BLaER1 (cell line): Measurements from ENCODE around the gene TRAPPC6A.
A peak's percentile ranks its signal among the peaks of the same experiment; 100 is the strongest.

Source experiments
- H3K27ac ChIP-seq: shearing (Covaris generic); formaldehyde crosslinking; 2 replicates; pipeline ENCODE4 v1.8.1; 2022
- H3K27me3 ChIP-seq: shearing (Covaris generic); formaldehyde crosslinking; 2 replicates; pipeline ENCODE4 v1.8.1; 2022
- H3K36me3 ChIP-seq: shearing (Covaris generic); formaldehyde crosslinking; 2 replicates; pipeline ENCODE4 v1.8.1; 2022
- H3K4me1 ChIP-seq: shearing (Covaris generic); formaldehyde crosslinking; 2 replicates; pipeline ENCODE4 v1.8.1; 2022
- H3K4me2 ChIP-seq: shearing (Covaris generic); formaldehyde crosslinking; 2 replicates; pipeline ENCODE4 v1.8.1; 2022
- H3K4me3 ChIP-seq: shearing (Covaris generic); formaldehyde crosslinking; 2 replicates; pipeline ENCODE4 v1.8.1; 2022
- H3K9ac ChIP-seq: shearing (Covaris generic); formaldehyde crosslinking; 2 replicates; pipeline ENCODE4 v1.8.1; 2022
- H3K9me3 ChIP-seq: shearing (Covaris generic); formaldehyde crosslinking; 2 replicates; pipeline ENCODE4 v1.8.1; 2022
- H4K20me1 ChIP-seq: shearing (Covaris generic); formaldehyde crosslinking; 2 replicates; pipeline ENCODE4 v1.8.1; 2022
- Cebpa-rat ChIP-seq: shearing (Covaris generic); IDR thresholded peaks from 2 replicates; pipeline ENCODE4 v1.8.1; 2022

Gene TRAPPC6A, protein sequence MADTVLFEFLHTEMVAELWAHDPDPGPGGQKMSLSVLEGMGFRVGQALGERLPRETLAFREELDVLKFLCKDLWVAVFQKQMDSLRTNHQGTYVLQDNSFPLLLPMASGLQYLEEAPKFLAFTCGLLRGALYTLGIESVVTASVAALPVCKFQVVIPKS

DNA sequence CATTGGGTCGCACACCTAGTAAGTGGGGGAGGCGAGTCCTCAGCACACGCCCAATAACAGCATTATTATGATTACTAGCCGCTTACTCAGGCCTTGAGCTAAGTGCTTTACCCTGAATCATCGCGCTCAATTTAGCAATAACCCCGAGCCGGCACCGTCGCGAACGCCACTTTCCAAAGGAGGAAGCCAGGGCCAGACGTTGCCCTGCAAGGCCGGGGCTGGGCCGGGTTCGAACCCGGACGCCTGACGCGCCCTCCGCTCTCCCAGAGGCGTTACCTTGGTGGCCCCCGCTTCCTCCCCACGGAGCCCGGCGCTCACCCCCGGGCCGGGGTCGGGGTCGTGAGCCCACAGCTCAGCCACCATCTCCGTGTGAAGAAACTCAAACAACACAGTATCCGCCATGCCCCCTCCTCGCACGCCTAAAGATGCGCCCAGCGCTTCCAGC lies at the start of gene TRAPPC6A:
TSS of gene TRAPPC6A (minus strand) at position 421 of the 445 bp plus-strand sequence. CDS start at position 402, 19 bp downstream.
- H3K4me1 ChIP-seq: peaks cover 66% of the 10 kb centered on the region
- H3K36me3 ChIP-seq: peaks cover 18% of the 10 kb centered on the region; the same call in 1 of the 2 replicates
- H3K4me2 ChIP-seq: peak within 1 kb of the TSS; percentile 99
- H3K9ac ChIP-seq: peak within 1 kb of the TSS; percentile 92
- H4K20me1 ChIP-seq: peaks cover 35% of the 10 kb centered on the region
- H3K27me3 ChIP-seq: no peaks in the 10 kb centered on the region
- no peaks in the 10 kb centered on the region for H3K9me3 ChIP-seq
- H3K4me3 ChIP-seq: peak within 1 kb of the TSS; percentile 83
- no peak for TF ChIP-seq Cebpa-rat
- peak within 1 kb of the TSS; percentile 84 for H3K27ac ChIP-seq

GRCh38 chr19:45224645-45225044 lies 46.6 kb upstream of the TRAPPC6A start:
- H3K9me3 ChIP-seq: no peaks in the 10 kb centered on the region
- TF ChIP-seq Cebpa-rat: no peak
- H3K4me2 ChIP-seq: no peak overlapping the region
- H4K20me1 ChIP-seq: no peaks in the 10 kb centered on the region
- H3K27me3 ChIP-seq: no peaks in the 10 kb centered on the region
- H3K36me3 ChIP-seq: no peaks in the 10 kb centered on the region
- H3K27ac ChIP-seq: no peak overlapping the region
- no peak overlapping the region for H3K9ac ChIP-seq
- H3K4me3 ChIP-seq: no peak overlapping the region
- H3K4me1 ChIP-seq: peaks cover 7% of the 10 kb centered on the region

DNA sequence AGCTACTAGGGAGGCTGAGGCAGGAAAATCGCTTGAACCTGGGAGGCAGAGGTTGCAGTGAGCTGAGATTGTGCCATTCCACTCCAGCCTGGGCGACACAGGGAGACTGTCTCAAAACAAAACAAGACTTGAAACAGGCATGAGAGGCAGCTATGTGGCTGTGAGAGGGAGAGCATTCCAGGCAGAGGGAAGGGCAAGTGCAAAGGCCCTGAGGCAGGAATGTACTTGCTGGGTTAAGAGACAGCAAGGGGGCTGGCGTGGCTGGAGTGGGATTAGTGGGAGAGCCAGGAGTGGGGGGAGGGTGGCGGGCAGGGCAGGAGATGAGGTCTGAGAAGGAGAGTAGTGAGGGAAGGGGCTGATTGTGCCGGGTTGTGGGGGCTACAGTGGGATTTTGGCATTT lies 45.8 kb upstream of the TRAPPC6A start:
- Histone ChIP-seq H3K4me2 (no peak overlapping the region), H3K9me3 (no peaks in the 10 kb centered on the region), H3K4me1 (peaks cover 15% of the 10 kb centered on the region), H3K4me3 (no peak overlapping the region), H3K9ac (no peak overlapping the region), H3K36me3 (no peaks in the 10 kb centered on the region), H4K20me1 (no peaks in the 10 kb centered on the region), H3K27me3 (no peaks in the 10 kb centered on the region), H3K27ac (no peak overlapping the region)
- TF ChIP-seq Cebpa-rat: no peak

GRCh38 chr19:45222724-45223123 lies 44.7 kb upstream of the TRAPPC6A start:
- Histone ChIP-seq H3K4me3 (no peak overlapping the region), H4K20me1 (no peaks in the 10 kb centered on the region), H3K27ac (no peak overlapping the region), H3K4me2 (no peak overlapping the region), H3K4me1 (peaks cover 15% of the 10 kb centered on the region), H3K9me3 (no peaks in the 10 kb centered on the region), H3K27me3 (peaks cover 2% of the 10 kb centered on the region; the same call in 1 of the 2 replicates), H3K9ac (no peak overlapping the region), H3K36me3 (no peaks in the 10 kb centered on the region)
- TF ChIP-seq Cebpa-rat: no peak

GRCh38 chr19:45218911-45219743 lies 41.1 kb upstream of the TRAPPC6A start:
- no peak for TF ChIP-seq Cebpa-rat
- Histone ChIP-seq H3K9me3 (no peaks in the 10 kb centered on the region), H3K27ac (no peak overlapping the region), H3K4me3 (no peak overlapping the region), H3K36me3 (no peaks in the 10 kb centered on the region), H3K4me1 (peaks cover 33% of the 10 kb centered on the region), H4K20me1 (no peaks in the 10 kb centered on the region), H3K27me3 (peaks cover 13% of the 10 kb centered on the region; the same call in 1 of the 2 replicates), H3K9ac (no peak overlapping the region), H3K4me2 (peak overlapping the region; percentile 23)

DNA sequence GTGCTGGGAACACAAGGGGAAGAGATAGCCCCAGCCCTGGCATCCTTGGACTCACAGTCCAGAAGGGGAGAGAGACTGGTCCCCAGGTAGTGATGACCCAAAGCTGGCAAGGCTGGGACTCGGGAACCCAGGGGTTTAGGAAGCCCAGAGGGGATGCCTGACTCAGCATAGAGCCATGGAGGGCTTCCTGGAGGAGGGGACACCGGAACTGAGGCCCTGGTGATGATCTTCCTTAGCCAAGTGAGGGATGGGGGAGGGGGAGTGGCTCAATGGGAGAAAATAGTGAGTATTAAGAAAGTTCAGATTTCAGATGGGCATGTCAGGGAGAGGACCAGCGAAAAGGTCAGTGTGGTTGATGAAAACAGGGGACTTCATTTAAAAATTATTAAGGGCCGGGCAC lies 40.4 kb upstream of the TRAPPC6A start:
- Histone ChIP-seq H3K9ac (no peak overlapping the region), H3K4me1 (peaks cover 33% of the 10 kb centered on the region), H3K4me3 (no peak overlapping the region), H3K9me3 (no peaks in the 10 kb centered on the region), H3K27me3 (peaks cover 13% of the 10 kb centered on the region; the same call in 1 of the 2 replicates), H3K27ac (no peak overlapping the region), H3K36me3 (no peaks in the 10 kb centered on the region), H3K4me2 (peak overlapping the region; percentile 23), H4K20me1 (no peaks in the 10 kb centered on the region)
- TF ChIP-seq Cebpa-rat: no peak

DNA sequence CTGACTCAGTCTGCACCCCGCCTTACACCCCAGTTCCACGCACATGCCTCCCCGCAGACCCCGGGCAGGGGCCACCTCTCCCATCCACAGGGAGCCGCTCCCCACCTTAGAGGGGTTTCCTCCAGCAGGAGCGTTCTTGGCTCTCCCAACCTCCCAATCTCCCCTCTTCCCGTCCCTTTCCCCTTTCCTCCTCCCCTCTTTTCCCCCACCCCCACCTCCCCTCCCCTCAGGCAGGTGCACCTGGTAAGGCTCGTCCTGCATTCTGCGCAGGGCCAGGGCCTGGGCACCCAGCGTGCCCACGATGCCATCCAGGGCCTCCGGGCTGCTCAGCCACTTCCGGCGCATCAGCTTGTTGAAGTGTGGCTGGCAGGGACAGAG lies 39.9 kb upstream of the TRAPPC6A start:
- TF ChIP-seq Cebpa-rat: no peak
- Histone ChIP-seq H3K4me3 (no peak overlapping the region), H4K20me1 (no peaks in the 10 kb centered on the region), H3K27ac (no peak overlapping the region), H3K36me3 (no peaks in the 10 kb centered on the region), H3K4me1 (peaks cover 34% of the 10 kb centered on the region), H3K9me3 (no peaks in the 10 kb centered on the region), H3K27me3 (peaks cover 13% of the 10 kb centered on the region; the same call in 1 of the 2 replicates), H3K9ac (no peak overlapping the region), H3K4me2 (no peak overlapping the region)

GRCh38 chr19:45217193-45217956 lies 39.3 kb upstream of the TRAPPC6A start:
- Histone ChIP-seq H3K27ac (no peak overlapping the region), H3K4me1 (peaks cover 39% of the 10 kb centered on the region), H3K4me3 (no peak overlapping the region), H4K20me1 (no peaks in the 10 kb centered on the region), H3K4me2 (no peak overlapping the region), H3K27me3 (peaks cover 13% of the 10 kb centered on the region; the same call in 1 of the 2 replicates), H3K36me3 (no peaks in the 10 kb centered on the region), H3K9me3 (no peaks in the 10 kb centered on the region), H3K9ac (no peak overlapping the region)
- TF ChIP-seq Cebpa-rat: no peak

GRCh38 chr19:45216667-45217066 lies 38.6 kb upstream of the TRAPPC6A start:
- TF ChIP-seq Cebpa-rat: no peak
- Histone ChIP-seq H3K27me3 (peaks cover 13% of the 10 kb centered on the region; the same call in 1 of the 2 replicates), H3K4me2 (no peak overlapping the region; the same call in 1 of the 2 replicates), H3K9ac (no peak overlapping the region), H3K4me1 (peaks cover 46% of the 10 kb centered on the region), H3K36me3 (no peaks in the 10 kb centered on the region), H4K20me1 (no peaks in the 10 kb centered on the region), H3K27ac (no peak overlapping the region), H3K9me3 (no peaks in the 10 kb centered on the region), H3K4me3 (no peak overlapping the region)
